Measurements from ENCODE around the gene MRGPRF.

MRGPRF gene

DNA sequence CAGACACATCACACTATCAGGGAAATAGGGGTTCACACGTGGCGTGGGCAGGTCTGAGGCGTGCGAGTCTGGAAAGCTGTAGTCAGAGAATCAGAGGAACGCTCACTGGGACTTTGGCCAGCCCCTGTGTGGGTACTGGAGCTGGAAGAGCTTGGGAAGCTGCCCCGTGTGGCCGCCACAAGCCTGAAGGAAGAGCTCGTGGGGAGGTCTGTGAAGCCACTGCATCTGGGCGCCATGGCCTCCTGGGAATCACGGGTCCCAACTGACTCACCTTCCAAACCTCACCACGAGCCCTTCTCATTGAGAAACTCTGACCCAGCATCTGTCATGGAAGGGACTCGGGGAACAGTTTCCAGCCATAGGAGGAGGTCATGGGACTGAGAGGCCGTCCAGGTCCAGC lies 5.9 kb upstream of the MRGPRF start:
- no peak for DNase-seq

DNA sequence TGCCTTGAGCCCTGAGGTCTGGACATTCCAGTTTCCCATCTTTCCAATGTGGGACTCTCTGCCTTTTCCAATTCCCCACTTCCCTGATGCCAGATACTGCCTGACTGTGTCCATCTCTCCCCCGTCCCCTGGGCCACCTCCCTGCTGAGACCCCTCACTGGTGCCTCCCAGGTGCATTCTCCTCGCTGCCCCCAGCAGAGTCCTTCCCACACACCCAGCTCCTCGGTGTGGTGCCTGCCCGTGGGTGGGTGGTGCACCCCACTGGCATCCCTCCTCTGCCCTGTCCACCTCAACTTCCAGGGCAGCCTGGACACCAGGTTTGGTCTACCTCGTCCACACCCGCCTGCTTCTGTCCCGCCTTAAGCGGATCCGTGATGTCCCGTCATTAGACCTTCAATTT lies 4.9 kb upstream of the MRGPRF start:
- DNase-seq: no peak

DNA sequence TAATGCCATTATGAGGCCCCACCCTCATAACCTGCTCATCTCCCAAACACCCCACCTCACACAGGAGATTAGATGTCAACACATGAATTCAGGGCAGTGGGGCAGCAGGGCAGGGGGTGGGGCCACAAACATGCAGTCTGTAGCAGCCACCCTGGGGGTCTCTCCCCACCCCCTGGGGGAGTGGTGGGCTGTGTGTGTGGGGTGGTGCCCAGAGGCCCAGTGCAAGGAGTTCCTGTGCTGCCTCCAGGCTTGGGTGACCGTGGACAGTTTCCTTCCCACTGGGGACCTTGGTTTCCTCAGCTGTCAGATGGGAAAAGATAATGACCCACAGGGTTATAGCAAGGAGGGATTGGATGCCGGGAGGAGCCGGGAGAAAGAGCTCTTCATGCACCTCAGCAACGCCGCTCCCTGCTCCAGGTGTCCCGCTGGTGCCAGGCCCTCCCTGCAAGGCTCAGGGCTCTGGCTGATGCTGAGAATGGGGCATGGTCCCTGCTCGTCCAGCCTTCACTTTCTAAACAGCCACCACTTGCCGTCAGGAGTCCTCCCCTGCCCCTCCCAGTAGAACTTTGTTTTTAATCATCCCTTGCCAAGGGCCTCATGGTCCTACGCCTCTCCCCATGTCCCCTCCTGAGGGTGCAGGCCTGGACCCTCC lies 2.0 kb upstream of the MRGPRF start:
- no peak for DNase-seq

DNA sequence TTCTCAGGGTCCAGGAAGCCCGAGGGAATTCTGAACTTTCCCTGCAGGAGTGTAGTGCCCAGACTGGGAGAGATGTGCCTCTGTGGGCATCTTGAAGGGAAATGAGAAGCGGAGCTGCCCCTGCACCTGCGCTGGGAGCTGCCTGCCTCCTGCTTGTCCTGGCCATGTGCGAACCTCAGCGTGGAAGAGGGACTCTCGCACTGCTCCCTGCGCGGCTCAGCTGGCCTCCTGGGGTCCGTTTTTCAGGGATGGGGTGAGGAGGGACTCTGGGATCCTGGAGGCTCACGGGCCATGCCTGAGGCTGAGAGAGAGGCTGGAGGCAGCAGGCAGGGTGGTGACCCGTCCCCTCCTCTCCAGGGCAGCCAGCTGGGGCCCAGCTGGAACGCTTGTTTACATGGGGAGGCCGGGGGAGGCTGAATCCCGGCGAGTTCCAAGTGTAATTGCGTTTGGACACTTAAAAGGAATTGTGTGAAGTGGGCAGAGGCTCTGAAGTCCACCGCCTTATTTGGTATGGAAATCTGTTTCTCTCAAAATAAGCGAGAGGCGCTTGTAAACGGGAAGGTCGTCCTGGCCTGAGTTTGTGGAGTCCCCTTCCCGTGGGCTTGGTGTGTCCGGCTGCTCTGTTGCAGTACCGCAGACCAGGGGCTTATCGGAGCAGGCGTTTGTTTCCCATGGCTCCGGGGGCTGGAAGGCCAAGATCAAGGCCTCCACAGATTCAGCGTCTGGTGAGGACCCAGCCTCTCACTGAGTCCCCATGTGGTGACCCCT lies 1.2 kb upstream of the MRGPRF start:
- no peak for DNase-seq

DNA sequence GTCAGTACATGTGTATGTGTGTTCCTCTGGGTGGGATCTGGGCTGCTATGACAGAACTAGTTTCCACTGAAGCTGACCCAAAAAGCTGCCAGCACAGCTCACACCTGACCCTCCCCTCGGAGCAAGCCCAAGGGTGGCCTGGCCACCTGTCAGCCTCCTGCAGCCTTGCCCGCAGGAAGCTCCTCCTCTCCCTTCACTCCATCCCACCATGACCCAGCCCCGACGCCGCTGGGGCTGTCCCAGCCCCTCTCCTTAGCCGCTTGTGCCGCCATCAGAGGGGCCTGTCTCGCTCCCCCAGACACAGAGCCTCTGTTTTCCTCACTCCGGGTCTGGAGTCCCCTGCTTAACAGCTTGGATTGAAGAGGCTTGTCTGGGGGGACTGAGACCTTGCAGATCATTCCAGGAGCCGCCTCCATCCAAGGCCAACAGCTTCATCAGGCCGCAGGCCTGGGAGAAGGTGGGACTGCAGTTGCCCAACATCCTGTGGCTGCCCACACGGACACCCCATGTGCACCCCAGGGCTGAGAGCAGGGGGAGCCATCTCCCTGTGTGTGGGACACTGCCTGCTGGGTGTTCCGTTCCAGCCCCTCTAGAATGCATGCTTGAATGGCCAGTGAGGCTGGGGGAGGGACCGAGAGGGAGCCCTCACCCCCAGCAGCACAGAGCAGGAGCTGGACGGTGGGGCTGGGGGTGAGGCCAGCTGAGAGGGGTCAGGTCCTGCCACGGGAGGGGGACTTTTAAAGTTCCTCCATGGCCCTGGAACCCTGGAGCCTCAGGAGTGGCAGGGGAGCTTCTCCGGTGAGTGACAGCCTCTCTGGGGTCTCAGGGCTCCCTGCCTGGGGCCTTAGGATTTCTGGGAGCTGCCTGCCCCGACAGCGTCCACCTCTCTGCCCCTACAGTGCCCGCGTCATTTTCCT lies 696 bp downstream of the MRGPRF start:
- no peak for DNase-seq

DNA sequence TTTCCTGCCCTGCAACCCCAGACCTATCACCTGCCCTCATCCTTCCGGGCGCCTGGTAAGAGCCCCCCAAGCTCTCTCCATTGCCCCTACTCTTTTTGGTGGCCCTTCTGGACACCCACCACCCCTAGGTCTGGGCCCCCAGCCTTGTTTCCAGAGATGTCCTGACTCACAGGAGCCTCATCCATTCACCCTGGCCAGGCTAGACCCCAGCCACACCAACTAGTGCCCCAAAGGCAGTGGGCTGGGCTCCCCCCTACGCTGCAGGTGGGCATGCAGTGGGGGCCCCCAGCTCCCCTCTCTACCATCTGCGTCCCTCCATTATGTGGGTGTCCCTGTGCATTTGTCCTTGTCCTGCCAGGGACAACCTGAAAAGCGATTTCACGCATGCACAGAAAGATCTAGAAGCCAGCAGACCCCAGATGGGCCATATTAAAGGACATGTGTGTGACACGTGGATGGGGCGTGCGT lies 1.4 kb downstream of the MRGPRF start:
- no peak for DNase-seq

DNA sequence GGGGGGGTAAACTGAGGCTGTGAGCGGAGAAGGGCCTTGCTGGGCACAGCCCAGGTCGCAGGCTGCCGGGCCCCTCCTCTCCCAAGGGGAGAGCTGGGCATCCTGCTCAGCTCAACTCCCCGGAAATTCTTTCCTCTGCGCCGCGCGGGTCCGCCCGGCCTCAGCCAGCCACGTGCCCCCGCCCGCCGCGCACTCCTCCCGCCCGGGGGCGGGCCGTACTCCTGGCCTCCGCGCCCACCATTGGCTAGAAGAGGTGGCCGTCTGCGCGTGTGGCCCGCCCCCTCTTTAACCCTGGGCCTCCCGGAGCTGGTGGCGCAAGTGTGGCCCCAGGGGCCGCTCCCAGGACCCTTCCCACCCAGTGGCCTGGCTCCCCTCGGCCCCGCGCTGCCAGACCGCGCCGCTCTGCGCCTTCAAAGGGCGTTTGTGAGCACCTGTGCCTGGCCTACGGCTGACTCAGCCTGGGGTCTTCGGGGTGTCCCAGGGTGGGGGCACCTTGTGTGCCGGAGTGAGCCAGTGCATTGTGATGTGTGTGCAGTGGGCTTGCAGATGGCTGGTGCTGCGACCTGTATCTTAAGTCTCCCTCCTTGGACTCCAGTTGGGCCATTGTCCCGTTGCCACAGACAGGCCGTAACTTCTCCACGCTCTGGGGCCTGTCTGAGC lies 2.0 kb downstream of the MRGPRF start:
- no peak for DNase-seq

DNA sequence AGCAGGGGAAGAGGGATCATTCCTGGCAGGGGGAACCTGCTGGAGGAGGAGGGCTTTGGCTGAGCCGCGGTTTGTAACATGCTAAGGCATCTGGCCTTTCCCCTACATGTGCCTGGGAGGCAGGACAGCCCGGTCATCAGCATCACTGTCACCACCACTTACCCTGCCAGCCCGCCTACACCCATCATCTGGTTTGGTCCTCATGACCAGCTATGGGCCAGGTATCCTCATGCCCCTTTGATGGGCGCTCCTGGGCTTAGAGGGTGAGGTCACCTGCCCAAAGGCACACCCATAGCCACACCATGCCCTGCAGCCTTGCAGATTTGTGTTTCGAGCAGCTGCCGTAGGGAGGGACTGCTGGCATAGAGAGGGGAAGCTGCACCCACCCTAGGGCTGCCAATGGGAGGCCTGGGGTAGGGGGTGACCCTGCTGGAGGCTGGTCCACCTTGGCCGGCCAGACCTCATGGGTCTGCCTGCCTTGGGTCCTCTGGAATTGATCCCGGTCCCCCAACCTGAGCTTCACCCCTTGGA lies 2.6 kb downstream of the MRGPRF start:
- DNase-seq: no peak

DNA sequence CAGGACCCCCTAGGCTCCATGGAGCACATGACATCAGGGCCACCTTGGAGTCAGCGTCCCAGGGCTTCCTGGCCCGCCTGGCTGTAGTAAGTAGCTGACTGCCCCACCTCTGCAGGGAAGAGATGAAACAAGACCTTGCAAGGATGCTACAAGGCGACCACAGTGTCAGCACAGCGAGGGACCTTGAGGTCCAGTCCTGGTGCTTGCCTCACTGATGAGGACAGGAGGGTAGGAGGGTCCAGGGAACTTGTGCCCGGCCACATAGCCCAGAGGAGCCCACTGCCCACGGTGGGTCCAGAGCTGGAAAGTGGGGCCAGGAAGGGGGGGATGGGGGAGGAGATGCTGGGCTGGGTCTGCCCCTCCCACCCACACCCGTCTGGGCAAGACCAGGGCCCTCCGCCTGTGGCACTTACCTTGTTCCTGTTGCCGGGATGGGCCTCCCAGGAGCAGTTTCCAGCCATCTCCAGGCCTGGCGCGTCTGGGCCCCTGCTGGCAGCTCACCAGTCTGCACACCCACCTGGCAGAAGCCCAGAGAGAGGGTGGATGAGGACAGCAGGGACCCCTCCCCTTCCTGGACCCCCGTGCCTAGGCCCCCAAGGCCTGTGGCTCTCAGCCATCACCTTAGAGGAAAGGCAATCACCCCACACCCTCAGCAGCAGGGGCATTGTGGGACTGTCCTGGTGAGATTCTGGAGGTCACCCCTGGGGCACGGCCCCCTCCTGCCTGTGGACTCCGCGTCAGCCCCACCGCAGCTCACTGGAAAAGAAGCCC lies 3.4 kb downstream of the MRGPRF start:
- no peak for DNase-seq

DNA sequence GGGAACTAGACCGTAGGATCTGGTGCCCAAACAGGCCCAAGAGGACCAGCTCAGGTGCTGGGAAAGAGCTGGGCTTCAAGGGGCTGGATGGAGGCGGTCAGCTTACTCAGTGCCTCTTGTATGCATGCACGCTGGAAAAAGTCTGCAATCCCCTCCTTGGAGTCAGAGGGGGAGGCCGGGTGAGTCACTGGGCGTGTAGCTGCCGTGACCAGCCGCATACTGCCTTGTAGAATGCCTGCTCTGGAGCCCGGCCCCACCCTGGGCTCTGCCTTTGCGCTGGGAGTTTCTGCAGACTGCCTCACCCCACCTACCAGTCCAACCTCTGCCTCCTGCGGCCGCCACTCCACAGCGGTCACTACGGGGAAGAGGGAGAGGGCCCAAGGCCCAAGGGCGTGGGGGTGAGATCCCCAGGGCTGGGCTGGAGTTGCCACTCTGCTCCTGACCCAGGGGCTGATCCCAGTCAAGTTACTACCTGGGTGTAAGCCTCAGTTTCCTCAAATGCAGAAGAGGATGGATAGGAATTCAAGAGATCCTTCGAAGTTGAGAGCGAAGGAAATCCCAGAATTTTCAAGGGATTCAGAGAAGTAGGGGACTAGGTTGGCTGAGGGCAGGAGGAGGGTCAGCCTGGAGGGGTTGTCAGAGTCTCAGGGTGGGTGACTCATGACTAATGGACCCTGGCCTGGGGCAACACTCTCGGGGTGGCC lies 4.2 kb downstream of the MRGPRF start:
- DNase-seq: no peak

DNA sequence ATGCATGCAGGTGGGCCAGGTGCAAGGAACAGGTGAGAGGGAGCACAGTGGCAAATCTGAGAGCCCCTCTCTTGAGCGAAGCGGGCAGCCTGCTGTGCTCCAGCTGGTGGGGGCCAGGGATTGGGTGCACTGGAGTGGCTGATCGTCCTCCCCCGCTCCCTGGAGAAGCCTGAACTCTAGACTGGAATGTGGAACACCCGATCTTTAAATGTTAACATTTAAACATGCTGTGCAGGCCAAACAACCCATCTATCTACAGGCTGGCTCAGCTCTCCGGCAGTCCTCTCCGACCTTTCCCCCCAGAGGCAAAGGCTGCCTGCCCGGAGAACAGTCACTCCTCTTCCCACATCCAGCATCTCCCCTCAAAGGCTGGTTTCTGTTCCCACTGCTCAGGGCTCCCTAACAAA lies 5.1 kb downstream of the MRGPRF start:
- no peak for DNase-seq

DNA sequence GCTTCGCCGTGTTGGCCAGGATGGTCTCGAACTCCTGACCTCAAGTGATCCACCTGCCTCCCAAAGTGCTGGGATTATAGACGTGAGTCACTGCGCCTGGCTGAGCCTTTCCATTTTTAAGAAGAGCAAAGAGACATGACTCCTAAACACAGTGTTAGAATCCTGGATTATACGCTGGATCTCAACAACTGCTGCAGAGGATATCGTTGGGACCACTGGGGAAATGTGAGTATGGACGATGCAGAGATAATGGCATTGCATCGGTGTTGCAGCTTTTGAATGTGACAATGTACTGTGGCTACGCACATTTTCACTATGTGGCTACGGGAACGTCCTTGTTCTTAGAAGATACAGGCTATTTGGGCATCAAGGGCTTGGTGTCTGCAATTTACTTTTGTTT lies 6.2 kb downstream of the MRGPRF start:
- DNase-seq: no peak

DNA sequence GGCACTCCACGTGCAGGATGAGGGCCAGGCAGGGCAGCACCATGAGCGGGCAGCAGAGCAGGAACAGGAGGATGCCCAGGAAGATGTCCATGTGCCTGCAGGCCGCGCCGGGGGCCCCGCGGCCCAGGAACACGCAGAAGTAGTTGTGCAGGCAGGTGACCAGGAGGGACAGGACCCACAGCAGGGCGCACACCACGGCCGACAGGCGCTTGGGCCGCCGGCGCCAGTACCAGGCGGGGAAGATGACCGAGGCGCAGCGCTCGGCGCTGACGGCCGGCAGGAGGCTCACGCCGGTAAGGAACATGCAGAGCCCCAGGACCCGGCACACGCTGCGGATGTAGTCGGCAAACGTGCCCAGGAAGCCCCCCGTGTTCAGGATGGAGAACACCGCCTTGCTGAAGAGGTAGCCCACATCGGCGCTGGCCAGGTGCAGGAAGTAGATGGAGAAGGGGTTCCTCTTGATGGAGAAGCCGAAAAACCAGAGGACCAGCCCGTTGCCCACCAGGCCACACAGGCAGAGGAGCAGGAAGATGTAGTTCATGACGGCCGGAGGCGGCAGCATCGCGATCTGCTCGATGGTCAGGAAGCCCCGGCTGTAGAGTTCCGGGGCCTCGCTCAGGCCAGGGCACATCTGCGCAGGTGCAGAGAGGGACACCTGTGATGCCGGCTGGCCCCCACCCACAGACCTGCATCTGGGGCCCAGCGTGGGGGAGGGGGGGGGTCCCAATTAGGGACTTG lies 7.2 kb downstream of the MRGPRF start:
- no peak for DNase-seq

DNA sequence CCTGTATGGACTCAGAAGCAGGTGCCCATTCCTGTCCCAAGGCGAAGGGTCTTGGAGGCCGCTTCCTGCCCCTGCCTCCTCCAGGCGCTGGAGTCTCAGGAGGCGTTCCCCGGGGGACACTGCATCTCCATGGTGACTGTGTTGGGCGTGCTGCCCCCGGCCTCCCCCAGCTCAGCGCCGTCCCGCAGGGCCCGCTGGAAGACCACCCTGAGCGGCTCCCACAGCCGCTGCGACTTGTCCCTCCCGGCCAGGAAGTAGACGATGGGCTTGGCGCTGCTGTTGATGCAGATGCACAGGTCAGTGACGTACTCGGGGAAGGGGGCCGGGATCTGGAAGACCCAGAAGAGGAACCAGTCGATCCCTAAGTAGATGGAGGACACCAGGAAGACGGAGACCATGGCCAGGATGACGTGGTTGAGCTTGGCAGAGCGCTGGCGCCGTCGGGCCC lies 7.8 kb downstream of the MRGPRF start:
- no peak for DNase-seq

DNA sequence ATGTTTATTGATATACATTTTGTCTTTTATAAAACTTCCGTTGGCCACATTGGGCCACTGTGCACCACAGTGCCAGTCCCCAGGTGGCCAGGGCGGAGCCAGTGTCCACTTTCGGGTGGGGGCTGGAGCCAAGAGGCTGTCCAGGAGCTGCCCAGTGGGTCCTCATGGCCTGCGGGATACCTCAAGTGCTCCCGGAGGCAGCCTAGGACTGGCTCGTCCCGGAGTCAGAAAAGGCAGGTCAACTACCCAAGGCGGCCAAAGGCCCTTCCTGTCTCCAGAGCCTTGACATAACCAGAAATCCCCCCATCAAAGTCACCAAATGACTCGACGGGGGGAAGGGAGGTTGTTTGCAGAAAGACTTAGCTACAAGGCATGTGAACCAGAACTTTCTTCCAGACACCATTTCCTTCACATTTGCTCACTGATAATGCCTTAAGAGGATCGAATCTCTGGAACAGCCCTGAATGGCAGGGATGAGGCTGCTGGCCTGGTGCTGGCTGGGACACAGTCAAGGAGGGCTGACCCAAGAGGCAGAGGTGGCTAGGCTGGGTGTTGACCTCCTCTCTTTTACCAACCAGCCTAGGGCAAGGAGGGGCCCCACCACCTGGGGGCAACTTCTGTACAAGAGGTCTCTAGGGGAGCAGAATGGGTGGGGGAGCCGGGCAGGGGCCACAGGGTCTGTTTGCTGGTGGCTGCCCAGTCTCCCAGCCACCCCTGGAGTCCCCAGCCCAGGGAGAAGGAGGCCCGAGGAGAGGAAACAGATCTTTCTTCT lies 8.4 kb downstream of the MRGPRF start:
- no peak for DNase-seq

DNA sequence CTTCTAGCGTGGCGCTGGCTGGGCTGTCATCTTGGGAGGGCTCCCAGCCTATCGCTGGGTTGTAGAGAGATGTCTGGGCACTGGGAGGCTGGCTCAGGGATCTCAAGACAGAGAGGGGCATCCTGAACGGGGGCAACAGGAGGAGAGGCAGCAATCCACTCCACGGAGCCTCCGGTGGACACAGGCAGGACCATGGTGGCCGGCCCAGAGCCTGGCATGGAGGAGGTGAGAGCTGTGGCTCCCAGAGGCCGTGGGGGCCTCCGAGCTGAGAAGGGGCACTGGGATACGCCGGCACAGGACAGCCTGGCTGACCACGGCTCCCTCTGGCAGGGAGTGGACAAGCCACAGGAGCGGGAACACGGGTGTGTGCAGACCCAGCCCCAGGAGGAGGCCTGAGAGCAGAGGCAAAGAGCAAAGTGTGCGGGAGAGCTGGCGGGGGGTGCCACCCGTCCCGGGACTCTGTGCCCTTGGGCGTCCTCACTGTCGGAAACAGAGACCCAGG lies 9.1 kb downstream of the MRGPRF start:
- DNase-seq: no peak

DNA sequence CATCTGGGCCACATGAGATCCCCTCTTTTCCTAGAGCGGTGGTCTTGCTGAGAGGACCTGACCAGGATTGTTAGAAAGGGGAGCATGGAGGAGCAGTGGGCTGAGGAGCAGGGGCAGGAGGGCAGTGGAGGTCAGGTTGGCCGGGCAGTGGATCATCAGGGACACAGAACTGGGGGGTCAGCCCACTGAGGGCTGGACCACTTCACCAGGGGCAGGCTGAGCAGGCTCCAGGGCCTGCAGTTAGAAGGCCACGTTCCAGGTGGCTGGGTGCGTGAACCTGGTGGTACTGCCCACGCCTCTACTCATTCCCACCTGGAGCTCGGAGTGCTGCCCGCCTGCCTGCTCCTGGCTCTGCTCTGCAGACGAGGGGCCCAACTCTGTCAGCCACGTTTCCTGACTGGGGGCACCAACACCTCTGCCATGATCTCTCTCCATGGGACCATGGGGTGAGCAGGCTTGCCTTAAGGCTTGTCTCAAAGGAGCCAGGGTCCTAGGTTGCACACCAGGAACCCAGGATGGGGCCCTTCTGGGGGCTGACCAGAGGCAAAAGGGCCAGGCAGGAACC lies 9.7 kb downstream of the MRGPRF start:
- DNase-seq: no peak

DNA sequence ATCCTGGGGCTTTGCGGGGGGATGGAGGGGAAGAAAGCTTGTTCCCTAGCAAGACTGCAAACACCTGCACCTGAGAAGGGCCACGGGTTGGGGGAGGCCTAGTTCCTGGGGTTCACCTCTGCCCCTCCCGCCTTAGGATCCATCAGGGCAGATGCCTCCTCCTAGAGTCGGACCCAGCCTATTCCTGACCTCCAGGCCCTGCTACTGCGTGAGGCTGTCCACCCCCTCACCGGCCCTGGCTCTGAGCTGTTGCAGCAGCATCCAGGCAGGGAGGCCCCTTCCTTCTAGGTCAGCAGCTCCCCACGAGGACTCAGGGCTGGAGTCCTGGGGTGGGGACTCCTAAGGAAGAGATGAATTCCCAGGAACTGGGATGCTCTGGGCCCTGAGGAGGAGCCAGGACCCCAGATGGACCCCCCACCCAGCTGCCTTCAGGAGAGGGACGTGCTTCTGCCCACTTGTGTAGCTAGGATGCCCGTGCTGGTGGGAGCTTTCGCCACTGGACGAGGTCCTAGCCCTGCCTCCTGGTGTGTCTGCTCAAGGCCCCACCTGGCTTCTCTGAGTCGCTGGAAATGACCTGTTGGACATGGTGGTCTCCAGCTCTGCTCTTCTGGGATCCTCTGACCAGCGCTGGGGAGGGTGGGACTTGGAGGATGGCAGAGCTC lies 10.3 kb downstream of the MRGPRF start:
- DNase-seq: no peak

Measured in SIG-M5 (cell line).